Prostate gland (tissue), 2 donors: ENCODE results near the gene UNC119B. TPM values are rescaled to one million over a fixed set of nuclear protein-coding genes. Genes with fewer than 3 reads are reported as not detected.

ENCODE experiments used
- DNase-seq: peaks from one replicate; pipeline ENCODE4 v3.0.0-alpha.2; 2019; ENCODE audit warnings: low spot score
- H3K27ac ChIP-seq, 2 donors: fragments of 200-600 bp; sonication (generic); 2 replicates each; pipeline ENCODE4 v1.5.1; 2017 to 2019
- H3K27me3 ChIP-seq: fragments of 200-600 bp; sonication (generic); replicated peaks from 2 replicates; pipeline ENCODE4 v1.5.1; 2019; ENCODE audit not compliant: insufficient read depth
- H3K36me3 ChIP-seq, 2 donors: fragments of 200-600 bp; sonication (generic); 1 replicate in 1 of 2; 2 replicates in 1 of 2; pipeline versions ENCODE4 v1.5.1 to v1.8.1; 2017 to 2019
- H3K4me1 ChIP-seq: fragments of 200-600 bp; sonication (generic); replicated peaks from 2 replicates; pipeline ENCODE4 v1.5.1; 2019
- H3K4me3 ChIP-seq, 2 donors: fragments of 200-600 bp; sonication (generic); 2 replicates each; pipeline ENCODE4 v1.5.1; 2017 to 2019
- H3K9me3 ChIP-seq: fragments of 200-600 bp; sonication (generic); 2 replicates; pipeline ENCODE4 v1.5.1; 2017
- CTCF ChIP-seq, 4 experiments: fragments of 200-600 bp in 2 of 4; fragments of 450-650 bp in 2 of 4; sonication (generic) in 2 of 4; IDR thresholded peaks; 1 replicate in 3 of 4; 2 replicates in 1 of 4; pipeline ENCODE4 v1.5.1; 2016 to 2019; ENCODE audit warnings: antibody characterized with exemption in 4 of 4, mild to moderate bottlenecking in 2 of 4, moderate library complexity in 2 of 4
- POLR2A ChIP-seq: fragments of 450-650 bp; IDR thresholded peaks from one replicate; pipeline ENCODE4 v1.6.1; 2016; ENCODE audit warnings: antibody characterized with exemption, mild to moderate bottlenecking
- POLR2AphosphoS5 ChIP-seq: sonication (generic); formaldehyde crosslinking; IDR thresholded peaks from one replicate; pipeline ENCODE4 v1.6.1; 2017; ENCODE audit warnings: antibody characterized with exemption
- WGBS: methylation state at CpG from one replicate; pipeline ENCODE4 v1.1.5; 2018; 5-methylcytosine and 5-hydroxymethylcytosine counted together
- intact Hi-C: fragments of 100-400 bp; cut with DNase I; formaldehyde crosslinking; loops from one replicate; pipeline ENCODE4 v1.14.2; 2022
- total RNA-seq, 2 donors: library from RNA; depleted of rRNA; stranded (reverse); fragments of >200 nt; gene quantifications; one replicate each; pipeline ENCODE4 v1.1.0, GENCODE V29; 2016

Gene UNC119B
- total RNA-seq, 2 donors from 2014 or later, result 26.0 to 41.9 TPM

- TF ChIP-seq CTCF (IDR thresholded peaks at IDR 0.05) (no peak), POLR2AphosphoS5 (no peak), POLR2A (no peak)
- intact Hi-C loops, result no loop called here
- no peaks in the 10 kb centered on the region for H3K27me3 ChIP-seq
- peaks cover 18% of the 10 kb centered on the region for H3K4me1 ChIP-seq
- no peak for DNase-seq
- no peak overlapping the region for H3K4me3 ChIP-seq
- H3K36me3 ChIP-seq, result peaks cover 0 to 7% of the 10 kb centered on the region in 2 donors
- WGBS, result 46% methylated on average over 4 of the region's 4 CpGs
- no peak overlapping the region for H3K27ac ChIP-seq
- no peaks in the 10 kb centered on the region for H3K9me3 ChIP-seq
These were observed 16.4 kb upstream of the UNC119B start for GRCh38 chr12:120693848-120694247.

GRCh38 chr12:120696626-120697025 lies 13.6 kb upstream of the UNC119B start:
- Histone ChIP-seq H3K36me3 (peaks cover 0 to 7% of the 10 kb centered on the region in 2 donors), H3K27me3 (no peaks in the 10 kb centered on the region), H3K9me3 (no peaks in the 10 kb centered on the region), H3K27ac (no peak overlapping the region), H3K4me1 (peaks cover 7% of the 10 kb centered on the region), H3K4me3 (no peak overlapping the region)
- WGBS, result 83% methylated on average over 6 of the region's 6 CpGs
- intact Hi-C loops, result no loop called here
- no peak for DNase-seq
- TF ChIP-seq CTCF (IDR thresholded peaks at IDR 0.05), result no peak
- no peak for TF ChIP-seq POLR2AphosphoS5
- no peak for TF ChIP-seq POLR2A

- Histone ChIP-seq H3K27ac (no peak overlapping the region), H3K4me3 (no peak overlapping the region), H3K9me3 (no peaks in the 10 kb centered on the region), H3K36me3 (peaks cover 0 to 7% of the 10 kb centered on the region in 2 donors), H3K4me1 (peaks cover 2% of the 10 kb centered on the region), H3K27me3 (no peaks in the 10 kb centered on the region)
- TF ChIP-seq CTCF (IDR thresholded peaks at IDR 0.05) (no peak), POLR2AphosphoS5 (no peak), POLR2A (no peak)
- DNase-seq, result no peak
- intact Hi-C loops, result no loop called here
- 79% methylated on average over 1 of the region's 1 CpG for WGBS
These were observed 12.9 kb upstream of the UNC119B start for GRCh38 chr12:120697344-120697743.

- DNase-seq, result no peak
- 78% methylated on average over 3 of the region's 3 CpGs for WGBS
- TF ChIP-seq CTCF (IDR thresholded peaks at IDR 0.05) (no peak), POLR2A (no peak), POLR2AphosphoS5 (no peak)
- Histone ChIP-seq H3K4me1 (no peaks in the 10 kb centered on the region), H3K9me3 (no peaks in the 10 kb centered on the region), H3K4me3 (no peak overlapping the region), H3K27ac (no peak overlapping the region), H3K27me3 (no peaks in the 10 kb centered on the region), H3K36me3 (peaks cover 0 to 7% of the 10 kb centered on the region in 2 donors)
- intact Hi-C loops, result no loop called here
These were observed 11.6 kb upstream of the UNC119B start for GRCh38 chr12:120698665-120699064.

- intact Hi-C loops, result no loop called here
- Histone ChIP-seq H3K4me3 (no peak overlapping the region), H3K9me3 (no peaks in the 10 kb centered on the region), H3K4me1 (no peaks in the 10 kb centered on the region), H3K36me3 (peaks cover 0 to 7% of the 10 kb centered on the region in 2 donors), H3K27me3 (no peaks in the 10 kb centered on the region), H3K27ac (no peak overlapping the region)
- TF ChIP-seq POLR2AphosphoS5 (no peak), POLR2A (no peak), CTCF (IDR thresholded peaks at IDR 0.05) (no peak)
- 84% methylated on average over 7 of the region's 7 CpGs for WGBS
- no peak for DNase-seq
These were observed 10.7 kb upstream of the UNC119B start for GRCh38 chr12:120699553-120699952.
